Ovary (tissue), 3 donors: ENCODE results near the gene B4GALNT1.

ENCODE experiments used
- CTCF ChIP-seq, 3 donors: fragments of 450-650 bp in 2 of 3; fragments of 200-600 bp in 1 of 3; IDR thresholded peaks; one replicate each; pipeline versions ENCODE4 v1.5.1 to v1.8.0; 2016 to 2022; ENCODE audit warnings: antibody characterized with exemption in 3 of 3, mild to moderate bottlenecking in 1 of 3
- EP300 ChIP-seq: sonication (generic); formaldehyde crosslinking; IDR thresholded peaks from one replicate; pipeline ENCODE4 v1.6.1; 2017; ENCODE audit warnings: antibody characterized with exemption
- POLR2A ChIP-seq: fragments of 450-650 bp; IDR thresholded peaks from one replicate; pipeline ENCODE4 v1.6.1; 2017; ENCODE audit warnings: antibody characterized with exemption, mild to moderate bottlenecking, moderate library complexity
- donor health status: DM: no; HTN: no; CAD: no.

- TF ChIP-seq POLR2A: no peak
- TF ChIP-seq CTCF (IDR thresholded peaks at IDR 0.05): no peak
- no peak for TF ChIP-seq EP300
Measured at GRCh38 chr12:57640175-57641042, 7.4 kb upstream of the B4GALNT1 start.
